ENCODE results near the gene LMOD1. TPM values are rescaled to one million over a fixed set of nuclear protein-coding genes. Genes with fewer than 3 reads are reported as not detected.

Gene LMOD1
- total and polyA plus RNA-seq, 2 of the 8 experiments (the other 6 are each of a cell fraction or from before 2014, with no cell fraction given), result 0.77 to 1.4 TPM

- no peaks in the 10 kb centered on the region for H3K79me2 ChIP-seq (ENCODE audit: control insufficient read depth in 1 of 2, insufficient read depth in 2 of 2, low read length in 2 of 2)
- no peak overlapping the region; the same call in 1 of the 2 replicates for H2BK15ac ChIP-seq (ENCODE audit: low read length)
- 0 out of 2 replicates have a peak overlapping the region, but pooled peaks have one; percentile 36 for H3K18ac ChIP-seq (ENCODE audit: extremely low read depth, low read length)
- no peak overlapping the region for H4K8ac ChIP-seq (ENCODE audit: extremely low read depth, insufficient read depth, low read length)
- no peak overlapping the region for H3K14ac ChIP-seq (ENCODE audit: insufficient read length)
- no peak overlapping the region for H3K4ac ChIP-seq (replicated peaks; ENCODE audit: insufficient read length, low read depth, low read length)
- H3K9ac ChIP-seq (replicated peaks in 1 of 4; ENCODE audit: extremely low read depth in 1 of 4, low read depth in 3 of 4, low read length in 3 of 4), result peak overlapping the region in 1 of 4 experiments; percentile 61; a peak in 1 of 7 replicates
- H3K27me3 ChIP-seq (replicated peaks in 1 of 4; ENCODE audit: control insufficient read depth in 3 of 4, extremely low read depth in 1 of 4, insufficient read depth in 3 of 4, low read length in 3 of 4), result peaks cover 0 to 15% (median 13%) of the 10 kb centered on the region in 4 experiments; a peak in 6 of 7 replicates
- H4K91ac ChIP-seq (replicated peaks; ENCODE audit: insufficient read length, low read length), result no peak overlapping the region
- 50% methylated on average over 10 of the region's 10 CpGs; no CpG with 5 or more reads in 1 of the 2 experiments for WGBS, 2 experiments (ENCODE audit: extremely low coverage in 1 of 2, insufficient coverage in 1 of 2, insufficient read length in 1 of 2, insufficient replicate concordance in 2 of 2, low coverage in 1 of 2, low lambda C conversion rate in 2 of 2, missing lambda C conversion rate in 1 of 2)
- peaks cover 8% of the 10 kb centered on the region for H3K23me2 ChIP-seq (ENCODE audit: low read depth, low read length)
- H3K27ac ChIP-seq (ENCODE audit: low read depth, low read length), result no peak overlapping the region
- CTCF ChIA-PET (ENCODE audit: partially characterized antibody), result interaction anchor here (0.8 to 8.4 kb wide), 30 partner anchors 8 to 434 kb away, joined by 3 to 145 read pairs (median 6); partner anchors contain the start of gene TIMM17A
- H4K20me1 ChIP-seq (replicated peaks in 1 of 2; ENCODE audit: control insufficient read depth in 1 of 2, insufficient read depth in 2 of 2, low read length in 2 of 2), result no peaks in the 10 kb centered on the region
- H3K79me1 ChIP-seq (ENCODE audit: low read depth, low read length), result no peaks in the 10 kb centered on the region
- H3K4me2 ChIP-seq (ENCODE audit: insufficient read depth in 1 of 2, low read depth in 2 of 2, low read length in 2 of 2), result peak overlapping the region; percentile 94 to 99
- POLR2A ChIA-PET (ENCODE audit: partially characterized antibody), result interaction anchor here (0.8 to 3.4 kb wide), 15 partner anchors 10 to 491 kb away, joined by 3 to 27 read pairs (median 4); partner anchors contain the start of gene TIMM17A
- no peak overlapping the region for H2BK20ac ChIP-seq (ENCODE audit: low read length)
- peaks cover 7 to 19% (median 10%) of the 10 kb centered on the region in 4 experiments for H3K4me1 ChIP-seq (replicated peaks in 1 of 4; ENCODE audit: control insufficient read depth in 3 of 4, insufficient read depth in 4 of 4, low read length in 3 of 4)
- no peak overlapping the region for H3K23ac ChIP-seq (ENCODE audit: insufficient read length)
- no peak overlapping the region for H3K56ac ChIP-seq (replicated peaks; ENCODE audit: insufficient read length, low read depth, low read length)
- no peaks in the 10 kb centered on the region; a peak in 1 of 8 replicates for H3K36me3 ChIP-seq (ENCODE audit: control insufficient read depth in 2 of 4, insufficient read depth in 4 of 4, low read length in 3 of 4)
- peak overlapping the region; percentile 48 to 64 (median 58); a peak in 7 of 8 replicates for H3K4me3 ChIP-seq (ENCODE audit: extremely low read depth in 1 of 4, insufficient read depth in 2 of 4, low read depth in 3 of 4, low read length in 4 of 4)
- no peak overlapping the region for H2BK12ac ChIP-seq (ENCODE audit: low read depth, low read length)
- DNase-seq (ENCODE audit: low read depth in 1 of 2, low spot score in 2 of 2), result no peak
- no peak overlapping the region for H2BK120ac ChIP-seq (replicated peaks; ENCODE audit: low read depth, low read length)
- H3K9me3 ChIP-seq (ENCODE audit: insufficient read depth in 2 of 2, low read depth in 1 of 2, low read length in 1 of 2), result no peaks in the 10 kb centered on the region
- no peak overlapping the region for H4K5ac ChIP-seq (ENCODE audit: insufficient read length, low read depth, low read length)
- H2AK5ac ChIP-seq (ENCODE audit: low read depth, low read length), result no peak overlapping the region
- FAIRE-seq, result no peak
- TF ChIP-seq FOSL1 (IDR thresholded peaks at IDR 0.05; ENCODE audit: insufficient read depth, low read depth, low read length), result no peak
- TF ChIP-seq POLR2AphosphoS5 (IDR thresholded peaks at IDR 0.05; ENCODE audit: low read depth, low read length), result no peak
- TF ChIP-seq SP2 (IDR thresholded peaks at IDR 0.05; ENCODE audit: low read length), result no peak
- TF ChIP-seq POU5F1 (IDR thresholded peaks at IDR 0.05; ENCODE audit: low read depth, low read length), result no peak
- TF ChIP-seq GTF2F1 (IDR thresholded peaks at IDR 0.05; ENCODE audit: borderline replicate concordance, low read depth, low read length), result no peak
- no peak for TF ChIP-seq HDAC6 (IDR thresholded peaks at IDR 0.05; ENCODE audit: low read depth, low read length)
- H2BK5ac ChIP-seq (ENCODE audit: low read depth, low read length), result no peak overlapping the region
- H2AFZ ChIP-seq (ENCODE audit: low read length), result peak overlapping the region; percentile 47
Observed at GRCh38 chr1:201945863-201946223, 505 bp downstream of the LMOD1 start.
